Thyroid gland (tissue), 4 donors: ENCODE measurements around the gene SWSAP1.

Experiments used
- POLR2A ChIP-seq, 2 donors: fragments of 450-650 bp; IDR thresholded peaks; one replicate each; pipeline ENCODE4 v1.6.1; 2017; ENCODE audit warnings: antibody characterized with exemption in 2 of 2, mild to moderate bottlenecking in 2 of 2, moderate library complexity in 1 of 2
- TF ChIP-seq, protein P1 (sequence below), 6 experiments: fragments of 200-600 bp in 3 of 6; fragments of 450-650 bp in 3 of 6; sonication (generic) in 3 of 6; IDR thresholded peaks; one replicate each; pipeline ENCODE4 v1.5.1; 2016 to 2019; ENCODE audit warnings: antibody characterized with exemption in 6 of 6, mild to moderate bottlenecking in 2 of 6, inconsistent platforms in 1 of 6, moderate library complexity in 1 of 6

GRCh38 chr19:11404588-11405222 lies 30.2 kb downstream of the SWSAP1 start:
- no peak for TF ChIP-seq POLR2A (IDR thresholded peaks at IDR 0.05)
- TF ChIP-seq, protein P1, sequence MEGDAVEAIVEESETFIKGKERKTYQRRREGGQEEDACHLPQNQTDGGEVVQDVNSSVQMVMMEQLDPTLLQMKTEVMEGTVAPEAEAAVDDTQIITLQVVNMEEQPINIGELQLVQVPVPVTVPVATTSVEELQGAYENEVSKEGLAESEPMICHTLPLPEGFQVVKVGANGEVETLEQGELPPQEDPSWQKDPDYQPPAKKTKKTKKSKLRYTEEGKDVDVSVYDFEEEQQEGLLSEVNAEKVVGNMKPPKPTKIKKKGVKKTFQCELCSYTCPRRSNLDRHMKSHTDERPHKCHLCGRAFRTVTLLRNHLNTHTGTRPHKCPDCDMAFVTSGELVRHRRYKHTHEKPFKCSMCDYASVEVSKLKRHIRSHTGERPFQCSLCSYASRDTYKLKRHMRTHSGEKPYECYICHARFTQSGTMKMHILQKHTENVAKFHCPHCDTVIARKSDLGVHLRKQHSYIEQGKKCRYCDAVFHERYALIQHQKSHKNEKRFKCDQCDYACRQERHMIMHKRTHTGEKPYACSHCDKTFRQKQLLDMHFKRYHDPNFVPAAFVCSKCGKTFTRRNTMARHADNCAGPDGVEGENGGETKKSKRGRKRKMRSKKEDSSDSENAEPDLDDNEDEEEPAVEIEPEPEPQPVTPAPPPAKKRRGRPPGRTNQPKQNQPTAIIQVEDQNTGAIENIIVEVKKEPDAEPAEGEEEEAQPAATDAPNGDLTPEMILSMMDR (IDR thresholded peaks at IDR 0.05), result no peak
